Calu3 (cell line): Measurements from ENCODE around the gene MYO18B. TPM values are rescaled to one million over a fixed set of nuclear protein-coding genes. Genes with fewer than 3 reads are reported as not detected.
A peak's percentile ranks its signal among the peaks of the same experiment; 100 is the strongest.

Experiments
- BruUV-seq: library from RNA; stranded (reverse); fragments of 400-500 nt; replicated peaks from 2 replicates; lab custom pipeline; 2021; lab: Mats Ljungman, UMichigan
- CTCF ChIA-PET: fragments of 300-600 bp; sonication (Branson Sonifier 250); formaldehyde crosslinking; loops from one replicate; lab custom pipeline; 2022; ENCODE audit warnings: antibody characterized with exemption; lab: Charles Lee
- DNase-seq: peaks from one replicate; pipeline ENCODE4 v3.0.0; 2022
- H3K27ac Mint-ChIP-seq: one replicate; pipeline ENCODE4 v1.8.0; 2022; ENCODE audit warnings: mixed read lengths; ENCODE audit not compliant: unreplicated experiment
- H3K27me3 Mint-ChIP-seq: one replicate; pipeline ENCODE4 v1.8.0; 2022; ENCODE audit warnings: mixed read lengths; ENCODE audit not compliant: unreplicated experiment
- H3K36me3 Mint-ChIP-seq: one replicate; pipeline ENCODE4 v1.8.0; 2022; ENCODE audit warnings: mild to moderate bottlenecking, moderate library complexity, mixed read lengths; ENCODE audit not compliant: insufficient read depth, unreplicated experiment
- H3K4me1 Mint-ChIP-seq: one replicate; pipeline ENCODE4 v1.8.0; 2022; ENCODE audit warnings: mild to moderate bottlenecking, low read depth, mixed read lengths; ENCODE audit not compliant: unreplicated experiment
- H3K4me3 Mint-ChIP-seq: one replicate; pipeline ENCODE4 v1.8.0; 2022; ENCODE audit warnings: mild to moderate bottlenecking, low read depth, moderate library complexity, mixed read lengths; ENCODE audit not compliant: unreplicated experiment
- H3K9me3 Mint-ChIP-seq: one replicate; pipeline ENCODE4 v1.8.0; 2022; ENCODE audit warnings: low read depth, mixed read lengths; ENCODE audit not compliant: unreplicated experiment
- CTCF ChIP-seq: fragments of 200-600 bp; IDR thresholded peaks from one replicate; pipeline ENCODE4 v1.8.0; 2022; ENCODE audit warnings: antibody characterized with exemption; ENCODE audit not compliant: unreplicated experiment
- intact Hi-C: fragments of 100-400 bp; cut with micrococcal nuclease; formaldehyde crosslinking; loops from one replicate; pipeline ENCODE4 v1.10.0; 2022; ENCODE audit not compliant: unreplicated experiment
- total RNA-seq: library from RNA; stranded (reverse); gene quantifications from 2 replicates; pipeline ENCODE4 v1.2.3, GENCODE V29; 2022

Gene MYO18B
- total RNA-seq, 1 experiment from 2014 or later = 0.59 TPM

- CTCF ChIA-PET = interaction anchor here (1.1 kb wide), 1 partner anchor 9 kb away, joined by 3 read pairs; no protein-coding TSS in a partner anchor
- intact Hi-C loops = no loop called here
- H3K27ac Mint-ChIP-seq = no peak overlapping the region
- no peaks in the 10 kb centered on the region for H3K4me1 Mint-ChIP-seq
- no peaks in the 10 kb centered on the region for H3K9me3 Mint-ChIP-seq
- BruUV-seq = no TSS peak
- H3K27me3 Mint-ChIP-seq = peaks cover 98% of the 10 kb centered on the region
- H3K4me3 Mint-ChIP-seq = no peak overlapping the region
- H3K36me3 Mint-ChIP-seq = no peaks in the 10 kb centered on the region
- peak; percentile 11 for DNase-seq
- TF ChIP-seq CTCF = no peak
Measured at GRCh38 chr22:25880524-25880923, 138.5 kb downstream of the MYO18B start.

DNA sequence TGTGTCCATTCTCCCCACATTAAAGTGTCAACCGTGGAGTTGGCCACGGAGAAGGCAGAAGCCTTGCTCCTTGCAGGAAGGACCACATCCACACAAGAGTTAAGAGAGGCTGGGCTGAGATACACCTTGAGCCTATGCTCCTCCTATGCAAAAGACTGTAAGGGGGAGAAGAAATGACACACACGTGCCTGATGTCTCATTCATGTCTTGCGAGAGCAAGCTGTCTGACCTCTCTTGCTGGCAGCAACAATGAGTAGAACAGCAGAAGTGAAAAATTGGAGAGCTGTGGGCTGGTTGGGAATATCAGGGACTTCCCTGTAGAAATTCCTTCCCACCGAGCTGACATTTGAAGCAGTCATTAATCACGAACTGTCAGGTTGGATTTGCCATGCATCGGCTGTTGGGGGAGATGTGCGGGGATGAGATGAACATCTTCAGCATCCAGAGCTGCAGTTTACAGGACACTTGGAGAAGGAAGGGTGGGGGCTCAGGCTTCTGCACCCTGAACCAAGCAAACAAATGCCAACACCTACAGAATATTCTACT, 139.3 kb downstream of the MYO18B start:
- no peak for TF ChIP-seq CTCF
- no peak for DNase-seq
- no peaks in the 10 kb centered on the region for H3K36me3 Mint-ChIP-seq
- H3K9me3 Mint-ChIP-seq = no peaks in the 10 kb centered on the region
- H3K4me3 Mint-ChIP-seq = no peak overlapping the region
- no peaks in the 10 kb centered on the region for H3K4me1 Mint-ChIP-seq
- BruUV-seq = no TSS peak
- intact Hi-C loops = no loop called here
- no peak overlapping the region for H3K27ac Mint-ChIP-seq
- H3K27me3 Mint-ChIP-seq = peaks cover 98% of the 10 kb centered on the region
- CTCF ChIA-PET = interaction anchor here (1.1 kb wide), 1 partner anchor 9 kb away, joined by 3 read pairs; no protein-coding TSS in a partner anchor

DNA sequence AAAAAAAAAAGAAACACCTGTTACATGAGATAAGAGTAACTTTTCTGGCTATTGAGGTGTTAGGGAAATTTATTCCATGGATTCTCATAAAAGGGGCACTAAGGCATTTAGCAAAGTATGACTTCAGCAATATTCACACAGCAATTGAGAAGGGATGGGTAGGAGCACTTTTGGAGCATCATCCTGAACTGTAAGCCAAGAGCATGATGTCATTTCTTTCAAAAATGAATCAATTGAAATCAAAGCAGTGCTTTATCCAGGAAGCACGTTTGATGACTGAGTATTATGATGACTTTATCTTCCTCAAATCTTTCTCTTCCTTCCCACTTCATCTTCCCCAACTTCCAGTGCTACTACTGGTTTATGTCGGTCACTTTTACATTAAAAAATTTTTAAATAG, 140.4 kb downstream of the MYO18B start:
- Mint-ChIP-seq H3K9me3 (no peaks in the 10 kb centered on the region), H3K27ac (no peak overlapping the region), H3K27me3 (peaks cover 96% of the 10 kb centered on the region), H3K4me3 (no peak overlapping the region), H3K36me3 (no peaks in the 10 kb centered on the region), H3K4me1 (no peaks in the 10 kb centered on the region)
- BruUV-seq = no TSS peak
- CTCF ChIA-PET = interaction anchor here (0.6 kb wide), 1 partner anchor 122 kb away, joined by 3 read pairs; no protein-coding TSS in a partner anchor
- no peak for TF ChIP-seq CTCF
- DNase-seq = no peak
- intact Hi-C loops = no loop called here

GRCh38 chr22:25883482-25884033, 141.6 kb downstream of the MYO18B start:
- Mint-ChIP-seq H3K9me3 (no peaks in the 10 kb centered on the region), H3K27ac (no peak overlapping the region), H3K36me3 (no peaks in the 10 kb centered on the region), H3K4me3 (no peak overlapping the region), H3K27me3 (peaks cover 92% of the 10 kb centered on the region), H3K4me1 (no peaks in the 10 kb centered on the region)
- DNase-seq = no peak
- intact Hi-C loops = no loop called here
- CTCF ChIA-PET = no interaction called here
- BruUV-seq = no TSS peak
- no peak for TF ChIP-seq CTCF
